ENCODE data around the gene SLC22A7. TPM values are rescaled to one million over a fixed set of nuclear protein-coding genes. Genes with fewer than 3 reads are reported as not detected.

The SLC22A7 gene
- total RNA-seq, 2 donors from 2014 or later = not detected

DNA sequence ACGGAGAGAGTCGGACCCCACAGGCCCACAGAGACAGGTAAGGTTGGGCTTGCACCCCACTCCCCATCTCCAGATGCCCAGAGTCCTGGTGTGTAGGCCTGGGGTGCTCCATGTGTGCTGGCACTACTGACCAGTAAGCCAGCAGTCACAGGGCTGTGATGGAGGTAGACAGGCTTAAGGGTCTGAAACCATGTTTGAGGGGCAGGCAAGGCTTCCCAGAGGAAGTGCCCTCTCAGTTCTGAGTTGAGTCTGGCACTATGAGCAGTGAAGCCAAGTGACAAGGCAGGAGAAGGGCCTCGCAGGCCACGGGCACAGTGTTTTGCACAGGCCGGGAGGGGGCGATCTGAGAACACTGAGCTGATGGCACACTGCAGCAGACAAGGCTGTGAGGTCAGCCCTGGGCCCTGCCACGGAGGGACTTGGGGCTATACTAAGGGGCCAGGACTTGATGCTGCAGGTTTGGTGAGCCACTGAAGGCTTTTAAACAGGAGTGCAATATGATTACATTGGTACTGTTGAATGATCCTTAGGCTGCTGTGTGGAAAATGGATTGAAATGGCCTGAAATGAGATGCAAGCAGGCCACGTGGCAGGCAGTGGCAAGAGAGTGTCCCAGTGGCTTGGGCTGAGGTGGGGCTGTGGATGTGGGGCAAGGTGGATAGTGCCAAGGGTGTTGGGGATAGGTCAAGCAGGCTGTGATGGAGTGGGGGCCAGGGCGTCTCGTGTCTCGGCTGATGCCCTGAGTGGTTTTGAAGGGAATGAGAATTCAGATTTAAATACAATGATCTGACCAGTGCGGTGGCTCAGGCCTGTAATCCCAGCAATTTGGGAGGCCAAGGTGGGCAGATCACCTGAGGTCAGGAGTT lies 34.5 kb upstream of the SLC22A7 start:
- DNase-seq (peak; percentile 78), ATAC-seq (peak; percentile 72 to 89)
- intact Hi-C loops (cut with DNase I) = loop anchor here (2.0 to 10.0 kb wide), 3 partner anchors 71 to 231 kb away; no protein-coding TSS in a partner anchor

DNA sequence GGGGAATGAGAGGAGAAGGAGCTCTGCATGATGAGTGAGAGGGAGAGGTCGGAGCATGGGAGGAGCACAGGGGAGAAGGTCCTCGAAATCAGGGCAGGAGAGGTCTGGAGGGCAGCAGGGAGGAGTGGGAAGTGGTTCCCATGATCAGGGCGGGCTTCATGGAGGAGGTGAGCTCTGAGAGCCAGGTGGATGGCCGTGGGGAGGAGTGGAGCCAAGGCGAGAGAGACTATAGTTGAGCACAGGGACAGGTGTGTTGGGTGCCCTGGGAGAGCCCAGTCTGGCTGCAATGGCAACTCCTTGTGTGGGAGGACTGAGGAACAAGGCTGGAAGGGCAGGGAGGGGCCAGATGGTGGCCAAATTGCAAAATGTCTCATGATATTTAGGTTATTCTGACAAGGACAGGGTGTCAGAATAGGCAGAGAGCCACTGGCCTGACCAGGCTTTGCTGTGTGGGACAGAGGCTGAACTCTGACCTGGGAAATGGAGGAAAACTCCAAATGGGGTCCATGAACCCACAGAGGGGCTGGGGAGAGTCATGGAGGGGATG lies 33.4 kb upstream of the SLC22A7 start:
- DNase-seq (no peak), ATAC-seq (no peak)
- intact Hi-C loops (cut with DNase I) = loop anchor here (5.0 to 10.0 kb wide), 2 partner anchors 73 to 230 kb away; no protein-coding TSS in a partner anchor

DNA sequence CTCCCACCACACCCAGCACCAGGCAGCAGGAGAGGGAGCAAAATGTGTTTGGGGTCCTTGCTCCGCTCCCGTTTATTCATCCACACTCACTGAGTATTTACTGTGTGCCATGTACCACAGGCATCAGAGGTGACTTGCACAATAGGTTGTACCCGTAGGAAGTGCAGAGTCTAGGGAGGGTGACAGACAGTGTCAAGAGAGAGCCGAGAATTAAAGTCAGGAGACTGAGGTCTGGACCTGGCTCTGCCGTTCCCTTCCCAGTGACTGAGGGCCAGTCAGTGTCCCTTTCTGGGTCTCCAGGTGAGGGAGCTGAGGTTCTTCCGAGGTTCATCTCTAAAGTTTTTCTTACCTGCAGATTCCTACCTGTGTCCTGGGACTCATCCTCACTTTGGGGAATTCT lies 32.5 kb upstream of the SLC22A7 start:
- intact Hi-C loops (cut with DNase I) = loop anchor here in 1 of 2 donors (10.0 kb wide), 1 partner anchor 229 kb away; no protein-coding TSS in a partner anchor
- ATAC-seq = no peak
- no peak for DNase-seq

DNA sequence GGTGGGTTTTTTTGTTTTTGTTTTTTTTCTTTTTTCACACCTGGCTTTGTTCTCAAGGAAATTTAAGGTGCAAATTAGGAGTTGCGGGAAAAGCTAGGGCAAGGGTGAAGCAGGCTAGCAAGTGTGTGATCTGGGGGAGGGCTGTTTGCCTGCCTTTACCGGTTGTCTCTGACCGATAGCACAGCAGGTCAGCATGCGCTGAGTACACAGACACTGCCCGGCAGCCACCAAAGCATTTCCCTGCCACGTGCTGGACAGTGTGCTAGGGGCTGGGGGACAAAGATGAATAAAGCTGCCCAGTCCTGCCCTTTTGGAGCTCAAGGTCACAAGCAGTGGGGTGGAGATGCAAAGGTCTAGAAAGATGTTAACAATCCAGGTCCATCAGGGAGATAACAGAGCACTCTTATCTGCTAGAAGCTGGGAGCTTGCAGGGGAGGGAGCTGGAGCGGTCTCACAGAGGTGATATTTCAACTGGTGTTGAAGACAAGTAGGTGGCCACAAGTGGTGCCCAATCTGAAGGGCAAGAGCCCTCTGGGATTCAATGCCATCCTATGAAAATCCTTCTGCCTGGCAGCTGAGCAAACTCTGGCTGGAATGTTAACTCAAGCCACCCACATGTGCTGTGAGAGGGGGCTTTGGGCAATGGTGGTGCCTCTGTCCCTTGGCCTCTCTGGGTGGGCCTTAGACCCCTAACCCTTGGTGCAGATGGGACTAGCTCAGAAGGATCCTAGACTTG lies 30.3 kb upstream of the SLC22A7 start:
- intact Hi-C loops (cut with DNase I) = loop anchor here in 1 of 2 donors (1.0 to 10.0 kb wide), 2 partner anchors 61 to 227 kb away; no protein-coding TSS in a partner anchor
- ATAC-seq = peak; percentile 12 to 16
- no peak for DNase-seq

DNA sequence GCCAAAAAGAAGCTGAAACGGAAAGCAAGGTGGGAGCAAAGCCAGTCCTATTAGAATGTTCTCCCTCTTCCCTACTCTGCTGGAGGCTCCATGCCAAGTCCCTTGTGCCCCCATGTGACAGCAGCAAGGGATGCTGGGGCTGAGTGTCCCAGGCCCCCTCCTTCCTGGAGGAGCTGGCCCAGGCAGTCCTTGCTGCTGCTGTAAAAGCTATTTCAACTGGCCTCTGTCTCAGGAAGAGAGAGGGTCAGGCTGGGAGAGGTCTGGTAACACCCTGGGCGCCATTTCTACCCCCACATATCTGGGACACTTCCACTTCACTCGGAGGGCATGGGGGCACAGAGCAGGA lies 29.7 kb upstream of the SLC22A7 start:
- peak; percentile 40 to 78 for ATAC-seq
- intact Hi-C loops (cut with DNase I) = loop anchor here in 1 of 2 donors (10.0 kb wide), 1 partner anchor 226 kb away; no protein-coding TSS in a partner anchor
- DNase-seq = peak; percentile 53

DNA sequence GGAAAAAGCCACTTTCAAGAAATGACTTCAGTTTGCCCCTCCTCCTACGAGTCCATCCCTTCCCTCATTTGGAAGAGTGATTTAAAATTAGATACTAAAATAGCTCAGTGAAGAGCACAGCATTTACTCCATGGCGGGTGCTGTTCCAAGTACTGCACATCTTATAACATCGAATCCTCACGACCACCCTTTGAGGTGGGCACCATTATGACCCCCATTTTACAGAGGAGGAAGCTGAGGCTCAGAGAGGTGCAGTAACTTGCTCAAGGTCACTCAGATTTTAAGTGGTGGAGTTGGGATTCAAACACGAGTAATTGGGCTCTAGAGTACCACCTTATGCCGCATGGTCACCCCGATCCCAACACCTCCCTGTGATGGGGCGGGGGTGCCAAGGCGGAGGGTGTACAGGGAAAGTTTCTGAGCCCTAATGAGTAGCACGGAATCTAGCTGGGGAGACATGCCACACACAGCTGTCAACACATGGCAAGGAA lies 29.2 kb upstream of the SLC22A7 start:
- intact Hi-C loops (cut with DNase I) = loop anchor here in 1 of 2 donors (10.0 kb wide), 1 partner anchor 226 kb away; no protein-coding TSS in a partner anchor
- no peak for ATAC-seq
- no peak for DNase-seq

DNA sequence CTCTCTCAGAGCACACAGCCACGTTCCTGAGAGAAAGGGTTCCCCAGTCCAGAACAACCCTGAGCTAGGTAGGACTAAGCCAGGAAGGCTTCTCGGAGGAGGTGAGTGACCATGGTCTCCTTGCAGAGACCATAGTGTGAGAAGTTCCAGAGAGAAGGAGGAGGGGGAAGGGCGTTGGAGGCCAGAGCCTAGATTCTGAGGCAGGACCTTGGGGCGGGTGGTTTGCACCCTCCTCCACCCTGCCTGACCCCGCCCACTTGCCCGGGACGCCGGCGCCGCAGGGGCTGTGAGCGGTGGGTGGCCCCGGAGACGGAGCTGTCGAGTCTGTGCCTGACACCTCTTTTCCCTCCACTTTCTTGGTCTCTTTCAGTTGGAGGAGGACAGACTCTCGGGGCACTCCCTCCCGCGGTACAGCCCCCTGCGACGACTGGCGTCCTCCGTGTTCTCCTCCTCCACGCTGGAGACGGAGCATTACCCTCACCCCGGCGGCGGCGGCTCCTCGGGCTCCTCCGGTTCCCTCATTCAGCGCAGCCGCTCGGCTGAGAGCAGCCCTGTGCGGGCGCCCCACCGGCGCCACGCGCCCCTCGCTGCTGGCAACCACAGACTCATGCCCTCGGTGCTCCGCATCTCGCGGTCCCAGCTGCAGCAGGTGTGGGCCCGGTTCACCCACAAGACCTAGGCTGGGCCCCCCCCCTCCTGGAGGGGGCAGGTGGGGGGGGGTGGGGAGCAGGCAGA lies 28.6 kb upstream of the SLC22A7 start:
- DNase-seq (no peak), ATAC-seq (peak; percentile 27 to 73)
- intact Hi-C loops (cut with DNase I) = loop anchor here in 1 of 2 donors (10.0 kb wide), 1 partner anchor 225 kb away; no protein-coding TSS in a partner anchor

DNA sequence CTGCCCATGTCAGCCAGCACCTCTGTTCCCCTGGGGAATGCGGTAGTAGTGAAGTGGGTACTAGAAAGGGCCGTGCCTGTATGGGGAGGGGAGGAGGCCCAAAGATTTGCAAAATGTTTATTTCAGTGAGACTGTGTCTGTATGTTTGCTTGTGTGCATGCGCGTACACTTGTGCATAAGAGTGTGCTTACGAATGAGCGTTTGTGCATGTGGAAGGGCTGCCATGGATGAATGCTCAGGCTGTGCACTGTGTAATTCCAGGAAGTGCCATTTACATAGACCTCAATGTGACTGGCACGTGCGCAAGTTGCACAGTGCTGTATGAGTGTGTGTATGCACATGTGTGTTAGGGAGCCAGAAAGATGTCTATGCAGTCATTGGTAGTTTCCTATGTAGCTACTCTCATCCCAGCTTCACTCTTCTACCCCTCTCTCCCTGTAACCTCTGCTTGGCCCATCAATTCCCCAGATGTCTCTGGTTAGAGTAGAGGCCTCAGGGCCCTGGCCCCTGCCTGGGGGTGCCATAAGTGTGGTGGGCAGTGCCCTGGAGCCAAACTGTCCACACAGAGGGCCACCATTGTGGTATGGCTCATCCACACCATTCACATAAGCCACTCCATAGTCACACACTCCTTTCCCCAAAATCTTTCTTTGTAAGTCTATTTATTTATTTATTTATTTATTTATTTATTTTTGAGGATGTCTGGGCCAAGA lies 26.8 kb upstream of the SLC22A7 start:
- ATAC-seq (no peak), DNase-seq (no peak)
- intact Hi-C loops (cut with DNase I) = no loop called here

DNA sequence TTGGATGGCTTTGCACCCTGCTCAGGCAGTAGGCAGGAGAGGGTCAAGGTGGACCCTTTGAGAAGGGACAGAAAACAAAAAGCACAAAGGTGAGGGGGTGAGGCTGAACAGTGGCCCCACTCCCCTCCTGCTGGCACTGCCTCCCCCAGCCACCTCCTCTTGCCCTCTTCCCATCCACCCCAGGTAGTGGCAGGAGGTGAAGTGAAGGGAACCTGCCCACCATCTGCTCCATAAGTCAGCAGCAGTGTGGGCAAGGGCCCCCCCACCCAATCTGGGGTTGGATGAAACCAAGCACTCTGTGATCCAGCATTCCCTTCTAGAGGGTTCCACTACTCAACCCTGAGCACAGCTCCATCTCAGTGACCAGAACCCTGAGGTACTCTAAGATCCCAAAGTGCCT lies 26.1 kb upstream of the SLC22A7 start:
- DNase-seq (no peak), ATAC-seq (no peak)
- intact Hi-C loops (cut with DNase I) = no loop called here

DNA sequence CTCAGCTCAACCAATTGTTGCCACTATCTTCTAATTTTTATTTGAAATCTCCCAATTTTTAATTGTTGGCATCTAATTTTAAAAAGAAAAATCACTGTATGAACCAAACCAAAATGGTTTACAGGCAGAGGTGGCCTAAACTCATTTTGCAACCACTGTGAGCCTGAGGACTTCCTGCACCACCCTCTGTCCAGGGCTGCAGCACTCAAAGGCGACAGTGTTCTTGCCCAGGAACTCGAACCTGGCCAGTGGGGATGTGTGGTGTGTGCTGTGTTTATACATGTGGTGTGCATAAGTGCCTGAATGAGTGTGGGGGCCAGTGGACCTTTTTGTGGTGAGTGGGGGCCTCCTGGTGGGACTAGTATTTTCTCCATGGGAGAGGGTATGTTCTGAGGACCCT lies 24.4 kb upstream of the SLC22A7 start:
- ATAC-seq = no peak
- intact Hi-C loops (cut with DNase I) = no loop called here
- DNase-seq = no peak

DNA sequence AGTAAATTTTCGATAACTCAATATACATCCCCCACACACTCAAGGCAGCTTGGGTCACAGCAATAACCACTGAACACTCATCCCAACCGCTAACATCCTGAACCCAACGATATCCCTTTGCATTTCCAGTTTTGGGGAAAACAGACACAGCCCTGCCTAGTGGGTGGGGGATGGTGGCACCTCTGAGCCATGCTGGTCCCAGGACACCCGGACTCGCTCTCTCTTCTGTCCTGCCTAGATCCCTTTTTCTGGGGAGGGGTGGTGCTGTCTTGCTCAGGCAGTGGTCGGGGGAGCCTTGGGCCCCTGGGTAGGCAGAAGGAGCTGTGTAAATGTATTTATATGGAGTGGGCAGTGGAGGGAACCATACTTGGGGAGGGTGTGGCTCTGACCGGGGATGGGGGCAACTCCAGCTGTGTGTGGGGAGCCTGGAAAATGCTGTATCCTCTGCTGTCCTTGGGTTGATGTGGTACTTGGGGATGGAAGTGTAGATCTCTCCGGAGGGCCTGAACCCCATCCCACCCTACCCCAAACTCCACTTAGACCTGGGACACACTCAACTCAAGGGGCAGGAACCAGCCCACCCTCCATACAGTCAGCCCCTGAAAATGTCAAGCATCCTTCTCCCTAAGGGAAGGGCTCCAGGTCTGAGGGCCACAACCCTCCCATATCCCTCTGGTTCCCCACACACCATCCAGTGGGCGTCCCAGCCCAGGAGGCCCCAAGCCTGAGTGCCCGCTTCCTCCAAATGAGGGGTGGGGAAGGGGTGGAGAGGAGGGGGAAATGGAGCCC lies 23.7 kb upstream of the SLC22A7 start:
- intact Hi-C loops (cut with DNase I) = no loop called here
- ATAC-seq = no peak
- no peak for DNase-seq

DNA sequence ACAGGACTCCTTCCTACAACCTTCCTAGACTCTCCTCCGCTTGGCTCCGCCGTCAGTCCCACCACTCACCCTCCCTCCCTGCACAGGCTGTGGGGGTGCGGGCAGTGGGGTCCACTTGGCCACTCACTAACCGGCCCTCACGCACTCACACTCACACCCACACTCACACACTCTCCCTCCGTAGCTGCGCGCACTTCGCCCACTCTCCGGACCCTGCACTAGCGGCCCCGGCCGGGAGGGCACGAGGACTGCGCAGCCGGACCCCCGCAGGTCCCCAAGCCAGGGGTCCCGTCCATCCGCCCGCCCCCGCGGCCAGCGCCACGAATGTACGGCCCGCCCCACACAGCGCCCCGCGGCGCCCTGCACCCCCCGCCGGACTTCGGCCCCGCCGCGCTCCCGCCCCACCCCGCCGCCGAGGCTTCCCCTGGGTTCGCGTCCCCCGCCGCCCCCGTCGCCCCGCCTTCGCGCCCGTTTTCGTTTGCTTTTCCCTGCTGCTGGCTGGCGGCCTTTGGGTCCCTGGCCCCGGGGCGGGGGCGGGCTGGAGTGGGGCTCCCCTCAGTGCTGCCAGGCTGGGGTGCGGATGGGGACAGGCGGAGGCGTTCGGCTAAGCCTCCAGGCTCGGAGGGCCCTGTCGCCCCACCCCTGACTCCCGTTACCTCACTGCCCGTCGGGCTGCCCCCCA lies 23.0 kb upstream of the SLC22A7 start:
- peak in 1 of 2 donors; percentile 21 for ATAC-seq
- intact Hi-C loops (cut with DNase I) = no loop called here
- DNase-seq = no peak

DNA sequence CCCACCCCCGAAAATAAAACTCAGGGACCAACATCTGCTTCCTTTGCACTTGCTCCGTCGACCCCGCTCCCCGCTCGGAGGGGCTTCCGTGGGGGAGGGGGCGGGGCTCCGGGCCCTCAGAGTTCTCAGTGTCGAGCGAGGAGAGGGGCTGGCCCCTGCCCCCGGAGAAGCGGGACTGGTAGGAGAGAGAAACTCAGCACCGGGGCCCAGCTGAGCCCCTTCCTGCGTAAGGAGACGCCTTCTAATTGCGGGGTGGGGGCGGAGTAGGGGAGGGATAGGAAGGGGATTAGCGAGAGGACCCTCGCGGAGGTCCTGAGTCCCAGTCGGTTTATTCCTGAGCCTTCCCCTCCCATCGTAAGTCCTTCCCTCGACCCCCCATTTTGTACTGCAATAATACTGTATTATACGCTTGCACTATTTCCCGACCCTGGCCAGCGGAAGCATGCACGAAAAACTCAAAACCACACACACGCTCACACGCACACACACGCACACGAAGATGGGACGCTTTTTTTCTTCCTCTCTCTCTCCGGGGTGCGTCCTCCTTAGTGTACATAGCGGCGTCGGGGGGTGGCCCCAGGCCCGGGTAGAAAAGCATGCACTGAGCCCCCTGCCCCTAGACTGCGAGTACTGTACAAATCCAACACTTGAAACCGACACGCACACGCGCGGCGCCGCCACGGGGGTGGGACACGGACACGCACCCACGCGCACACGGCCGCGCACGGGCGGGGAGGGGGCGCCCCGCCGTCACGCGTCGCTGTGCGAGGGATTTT lies 22.1 kb upstream of the SLC22A7 start:
- ATAC-seq (no peak), DNase-seq (no peak)
- intact Hi-C loops (cut with DNase I) = no loop called here

DNA sequence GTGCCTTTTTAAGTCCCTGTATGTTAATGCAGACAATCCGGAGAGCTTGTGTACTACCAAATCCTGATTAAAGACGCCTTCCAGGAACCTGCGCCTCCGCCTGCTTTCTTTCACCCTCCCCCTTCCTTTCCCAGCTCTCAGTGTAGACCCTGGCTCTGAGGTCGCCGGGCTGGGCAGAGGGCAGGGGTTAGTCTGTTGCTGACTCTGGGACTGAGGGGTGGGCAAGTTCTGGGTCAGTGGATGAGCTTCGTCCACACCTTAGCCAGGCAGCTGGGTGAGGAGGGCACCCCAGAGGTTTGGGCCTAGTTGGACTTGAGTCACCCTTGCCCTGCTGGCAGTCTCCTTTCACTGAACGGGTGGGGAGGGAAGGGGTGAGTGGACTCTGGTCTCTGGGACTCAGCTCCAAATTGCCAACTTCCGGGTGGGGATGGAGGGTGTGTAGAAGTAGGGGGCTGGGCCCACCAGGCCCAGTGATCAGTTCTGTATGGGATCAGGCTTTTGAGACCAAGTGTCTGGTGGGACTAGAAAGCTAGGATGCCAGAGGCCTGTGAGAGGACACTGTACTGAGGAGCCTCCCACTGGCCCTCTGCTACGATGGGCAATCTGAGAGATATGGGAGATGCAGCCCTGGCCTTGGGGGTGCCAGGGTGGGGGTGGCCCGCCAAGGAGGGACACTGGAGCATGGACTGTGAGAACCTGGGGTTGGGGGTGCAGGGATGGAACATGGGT lies 21.3 kb upstream of the SLC22A7 start:
- DNase-seq (no peak), ATAC-seq (no peak)
- intact Hi-C loops (cut with DNase I) = no loop called here

DNA sequence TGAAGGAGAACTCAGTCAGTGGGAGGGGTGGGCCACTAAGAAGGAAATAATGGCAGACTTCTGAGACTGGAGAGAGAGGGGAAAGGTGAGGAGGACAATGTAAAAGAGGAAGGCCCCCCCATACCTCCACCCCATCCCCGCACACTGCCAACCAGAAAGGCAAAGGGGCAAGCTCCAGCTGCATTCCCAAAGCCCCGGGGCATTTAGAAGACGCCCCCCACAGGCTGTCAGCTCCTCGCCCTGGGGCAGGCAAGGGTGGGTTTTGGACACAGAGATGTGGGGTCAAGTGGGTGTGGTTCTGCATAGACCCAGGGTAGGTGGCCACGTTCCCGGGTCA lies 20.8 kb upstream of the SLC22A7 start:
- intact Hi-C loops (cut with DNase I) = no loop called here
- no peak for DNase-seq
- no peak for ATAC-seq
